ENCODE results near the gene DCTN2. TPM values are rescaled to one million over a fixed set of nuclear protein-coding genes. Genes with fewer than 3 reads are reported as not detected.

The DCTN2 gene
- total RNA-seq, 1 experiment from 2014 or later: 129 TPM

DNA sequence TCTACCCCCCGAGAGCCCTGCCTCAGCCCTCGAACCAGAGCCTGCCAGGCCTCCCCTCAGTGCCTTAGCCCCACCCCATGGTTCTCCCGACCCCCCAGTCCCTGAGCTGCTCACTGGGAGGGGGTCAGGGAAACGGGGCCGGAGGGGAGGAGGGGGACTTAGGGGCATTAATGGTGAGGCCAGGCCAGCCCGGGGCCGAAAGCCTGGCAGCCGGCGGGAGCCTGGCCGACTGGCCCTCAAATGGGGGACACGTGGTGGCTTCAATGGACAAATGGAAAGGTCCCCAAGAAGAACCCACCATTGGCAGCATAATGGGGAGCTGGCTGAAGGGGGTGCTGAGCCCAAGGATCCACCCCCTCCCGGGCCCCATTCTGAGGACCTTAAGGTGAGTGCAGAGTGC lies 18.8 kb downstream of the DCTN2 start:
- H3K27ac ChIP-seq (ENCODE audit: low read depth, low read length, poor library complexity, severe bottlenecking): no peak overlapping the region
- H3K4me3 ChIP-seq (ENCODE audit: low read depth, low read length, poor library complexity, severe bottlenecking): no peak overlapping the region
- ChIA-PET CTCF (no interaction called here), POLR2A (ENCODE audit: low non-redundant PET) (no interaction called here)
- no peaks in the 10 kb centered on the region for H3K27me3 ChIP-seq (replicated peaks; ENCODE audit: insufficient read depth, low read depth, low read length, poor library complexity)
- TF ChIP-seq, protein P1, sequence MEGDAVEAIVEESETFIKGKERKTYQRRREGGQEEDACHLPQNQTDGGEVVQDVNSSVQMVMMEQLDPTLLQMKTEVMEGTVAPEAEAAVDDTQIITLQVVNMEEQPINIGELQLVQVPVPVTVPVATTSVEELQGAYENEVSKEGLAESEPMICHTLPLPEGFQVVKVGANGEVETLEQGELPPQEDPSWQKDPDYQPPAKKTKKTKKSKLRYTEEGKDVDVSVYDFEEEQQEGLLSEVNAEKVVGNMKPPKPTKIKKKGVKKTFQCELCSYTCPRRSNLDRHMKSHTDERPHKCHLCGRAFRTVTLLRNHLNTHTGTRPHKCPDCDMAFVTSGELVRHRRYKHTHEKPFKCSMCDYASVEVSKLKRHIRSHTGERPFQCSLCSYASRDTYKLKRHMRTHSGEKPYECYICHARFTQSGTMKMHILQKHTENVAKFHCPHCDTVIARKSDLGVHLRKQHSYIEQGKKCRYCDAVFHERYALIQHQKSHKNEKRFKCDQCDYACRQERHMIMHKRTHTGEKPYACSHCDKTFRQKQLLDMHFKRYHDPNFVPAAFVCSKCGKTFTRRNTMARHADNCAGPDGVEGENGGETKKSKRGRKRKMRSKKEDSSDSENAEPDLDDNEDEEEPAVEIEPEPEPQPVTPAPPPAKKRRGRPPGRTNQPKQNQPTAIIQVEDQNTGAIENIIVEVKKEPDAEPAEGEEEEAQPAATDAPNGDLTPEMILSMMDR (conservative IDR thresholded peaks at IDR 0.05; ENCODE audit: low read depth, low read length): no peak
- intact Hi-C loops (cut with micrococcal nuclease; ENCODE audit: unreplicated experiment): no loop called here
- H3K9me3 ChIP-seq (ENCODE audit: low read depth, low read length, poor library complexity, severe bottlenecking): no peaks in the 10 kb centered on the region
- no TSS peak for BruUV-seq (replicated peaks)
- DNase-seq (ENCODE audit: low spot score): no peak
- H3K36me3 ChIP-seq (ENCODE audit: insufficient read depth, low read length, poor library complexity, severe bottlenecking): peaks cover 87% of the 10 kb centered on the region
- peaks cover 17% of the 10 kb centered on the region for H3K4me1 ChIP-seq (ENCODE audit: insufficient read depth, low read length, poor library complexity, severe bottlenecking)

DNA sequence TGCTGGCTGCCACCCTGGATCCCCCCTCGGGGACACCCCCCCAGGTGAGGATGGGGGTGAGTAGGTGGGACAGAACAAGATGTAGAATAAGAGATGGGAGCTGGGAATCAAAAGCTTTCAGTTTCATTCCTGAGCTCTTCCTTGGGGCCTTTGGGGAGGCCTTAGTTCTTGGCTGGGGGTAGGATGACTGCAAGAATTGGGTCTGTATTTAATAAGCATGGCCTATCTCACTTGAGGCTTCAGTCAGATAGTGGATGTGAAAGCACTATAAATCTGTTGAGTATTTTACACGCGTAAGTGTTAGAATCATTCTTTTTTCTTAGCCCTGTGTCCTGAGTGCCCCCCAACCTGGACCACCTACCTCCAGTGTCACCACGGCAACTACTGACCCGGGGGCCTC lies 19.8 kb downstream of the DCTN2 start:
- H3K36me3 ChIP-seq (ENCODE audit: insufficient read depth, low read length, poor library complexity, severe bottlenecking): peaks cover 77% of the 10 kb centered on the region
- ChIA-PET POLR2A (ENCODE audit: low non-redundant PET) (no interaction called here), CTCF (no interaction called here)
- no TSS peak for BruUV-seq (replicated peaks)
- no peak overlapping the region for H3K4me3 ChIP-seq (ENCODE audit: low read depth, low read length, poor library complexity, severe bottlenecking)
- no peaks in the 10 kb centered on the region for H3K9me3 ChIP-seq (ENCODE audit: low read depth, low read length, poor library complexity, severe bottlenecking)
- intact Hi-C loops (cut with micrococcal nuclease; ENCODE audit: unreplicated experiment): no loop called here
- H3K4me1 ChIP-seq (ENCODE audit: insufficient read depth, low read length, poor library complexity, severe bottlenecking): peaks cover 19% of the 10 kb centered on the region
- TF ChIP-seq, protein P1 (conservative IDR thresholded peaks at IDR 0.05; ENCODE audit: low read depth, low read length): no peak
- no peak for TF ChIP-seq EZH2 (IDR thresholded peaks at IDR 0.05; ENCODE audit: borderline replicate concordance, low read depth, low read length, poor library complexity, severe bottlenecking)
- no peaks in the 10 kb centered on the region for H3K27me3 ChIP-seq (replicated peaks; ENCODE audit: insufficient read depth, low read depth, low read length, poor library complexity)
- peak overlapping the region; percentile 22 for H3K27ac ChIP-seq (ENCODE audit: low read depth, low read length, poor library complexity, severe bottlenecking)
- DNase-seq (ENCODE audit: low spot score): no peak

DNA sequence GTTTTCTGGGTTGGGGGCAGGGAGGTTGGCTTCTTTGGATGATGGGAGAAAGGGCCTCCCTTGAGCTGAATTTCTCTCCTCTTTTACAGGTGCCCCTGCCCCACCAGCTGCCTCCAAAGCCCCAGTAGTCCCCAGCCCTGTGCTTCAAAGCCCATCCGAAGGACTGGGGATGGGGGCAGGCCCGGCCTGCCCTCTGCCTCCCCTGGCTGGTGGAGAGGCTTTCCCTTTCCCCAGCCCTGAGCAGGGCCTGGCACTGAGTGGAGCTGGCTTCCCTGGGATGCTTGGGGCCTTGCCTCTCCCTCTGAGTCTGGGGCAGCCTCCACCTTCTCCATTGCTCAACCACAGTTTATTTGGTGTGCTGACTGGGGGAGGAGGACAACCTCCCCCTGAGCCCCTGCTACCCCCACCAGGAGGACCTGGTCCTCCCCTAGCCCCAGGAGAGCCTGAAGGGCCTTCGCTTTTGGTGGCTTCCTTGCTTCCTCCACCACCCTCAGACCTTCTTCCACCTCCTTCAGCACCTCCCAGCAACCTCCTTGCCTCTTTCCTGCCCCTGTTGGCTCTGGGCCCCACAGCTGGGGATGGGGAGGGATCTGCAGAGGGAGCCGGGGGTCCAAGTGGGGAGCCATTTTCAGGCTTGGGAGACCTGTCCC lies 20.4 kb downstream of the DCTN2 start:
- no peak overlapping the region for H3K4me3 ChIP-seq (ENCODE audit: low read depth, low read length, poor library complexity, severe bottlenecking)
- peaks cover 71% of the 10 kb centered on the region for H3K36me3 ChIP-seq (ENCODE audit: insufficient read depth, low read length, poor library complexity, severe bottlenecking)
- H3K27me3 ChIP-seq (replicated peaks; ENCODE audit: insufficient read depth, low read depth, low read length, poor library complexity): no peaks in the 10 kb centered on the region
- intact Hi-C loops (cut with micrococcal nuclease; ENCODE audit: unreplicated experiment): no loop called here
- DNase-seq (ENCODE audit: low spot score): no peak
- no peak overlapping the region for H3K27ac ChIP-seq (ENCODE audit: low read depth, low read length, poor library complexity, severe bottlenecking)
- POLR2A ChIA-PET (ENCODE audit: low non-redundant PET): no interaction called here
- peaks cover 25% of the 10 kb centered on the region for H3K4me1 ChIP-seq (ENCODE audit: insufficient read depth, low read length, poor library complexity, severe bottlenecking)
- no peaks in the 10 kb centered on the region for H3K9me3 ChIP-seq (ENCODE audit: low read depth, low read length, poor library complexity, severe bottlenecking)
- CTCF ChIA-PET: no interaction called here
- TF ChIP-seq, protein P1 (conservative IDR thresholded peaks at IDR 0.05; ENCODE audit: low read depth, low read length): no peak
- no peak for TF ChIP-seq EZH2 (IDR thresholded peaks at IDR 0.05; ENCODE audit: borderline replicate concordance, low read depth, low read length, poor library complexity, severe bottlenecking)
- BruUV-seq (replicated peaks): TSS peak; percentile 3

Measured in A673 (cell line).